K562 (cell line): Measurements from ENCODE around the gene ZNF30. TPM values are rescaled to one million over a fixed set of nuclear protein-coding genes. Genes with fewer than 3 reads are reported as not detected.

Experiments
- EHMT2 ChIP-seq: fragments of 450-650 bp; IDR thresholded peaks from 2 replicates; pipeline ENCODE4 v1.6.1; 2018; ENCODE audit warnings: antibody characterized with exemption
- HMGN3 ChIP-seq: IDR thresholded peaks from 2 replicates; pipeline ENCODE4 v1.6.1; 2011; ENCODE audit warnings: borderline replicate concordance, low read depth, mild to moderate bottlenecking, mixed read lengths, low read length; ENCODE audit not compliant: insufficient read length; ENCODE audit errors: extremely low read depth
- JUN ChIP-seq, 2 experiments: sonication (generic) in 1 of 2; formaldehyde crosslinking in 1 of 2; IDR thresholded peaks; 2 replicates each; pipeline versions ENCODE4 v1.6.1 to v1.8.0; 2012 to 2022; ENCODE audit warnings: borderline replicate concordance in 2 of 2, mild to moderate bottlenecking in 2 of 2, improper control_type of control experiment in 1 of 2, low read depth in 1 of 2, low read length in 1 of 2, missing genetic modification reagents in 1 of 2
- JUND ChIP-seq, 2 experiments: IDR thresholded peaks; 2 replicates in 1 of 2; 3 replicates in 1 of 2; pipeline ENCODE4 v1.6.1; 2011; ENCODE audit warnings: borderline replicate concordance in 2 of 2, low read depth in 2 of 2, low read length in 2 of 2, improper control_type of control experiment in 1 of 2, missing biosample characterization in 1 of 2, missing genetic modification characterization in 1 of 2, missing genetic modification reagents in 1 of 2
- NEUROD1 ChIP-seq: fragments of 150-350 bp; IDR thresholded peaks from 2 replicates; pipeline ENCODE4 v1.6.1; 2014; ENCODE audit warnings: borderline replicate concordance, low read length, low read depth; ENCODE audit not compliant: partially characterized antibody
- POLR2G ChIP-seq: fragments of 200-400 bp; formaldehyde crosslinking; IDR thresholded peaks from 2 replicates; pipeline ENCODE4 v1.6.1; 2017; ENCODE audit warnings: low read depth, mild to moderate bottlenecking, antibody characterized with exemption, low read length, moderate library complexity
- RBBP5 ChIP-seq: fragments of 200-600 bp; sonication (generic); IDR thresholded peaks from 2 replicates; pipeline ENCODE4 v1.6.1; 2012; ENCODE audit warnings: borderline replicate concordance, mild to moderate bottlenecking, low read length, control low read depth, inconsistent platforms; ENCODE audit not compliant: insufficient read depth, poor library complexity, severe bottlenecking
- RBFOX2 ChIP-seq: fragments of 200-400 bp; formaldehyde crosslinking; IDR thresholded peaks from 2 replicates; pipeline ENCODE4 v1.6.1; 2017; ENCODE audit warnings: low read depth, mild to moderate bottlenecking, low read length, moderate library complexity
- RBM34 ChIP-seq: fragments of 200-400 bp; formaldehyde crosslinking; IDR thresholded peaks from 2 replicates; pipeline ENCODE4 v1.6.1; 2018; ENCODE audit warnings: low read length, borderline replicate concordance; ENCODE audit not compliant: insufficient read depth
- SMARCC2 ChIP-seq: fragments of 450-650 bp; IDR thresholded peaks from 2 replicates; pipeline ENCODE4 v1.6.1; 2017; ENCODE audit warnings: antibody characterized with exemption, moderate library complexity, mild to moderate bottlenecking, low read depth
- TBP ChIP-seq: optimal IDR thresholded peaks from 2 replicates; pipeline ENCODE3; 2011; ENCODE audit warnings: low read depth, low read length, improper control_type of control experiment
- ZBED1 ChIP-seq: IDR thresholded peaks from 2 replicates; pipeline ENCODE4 v1.6.1; 2014
- ZBTB7A ChIP-seq: IDR thresholded peaks from 2 replicates; pipeline ENCODE4 v1.6.1; 2011; ENCODE audit warnings: low read depth, mild to moderate bottlenecking, low read length, moderate library complexity, borderline replicate concordance; ENCODE audit not compliant: control insufficient read depth
- ZEB2 ChIP-seq: fragments of 450-650 bp; IDR thresholded peaks from 2 replicates; pipeline ENCODE4 v1.6.1; 2016
- ZKSCAN1 ChIP-seq: fragments of 150-350 bp; IDR thresholded peaks from 2 replicates; pipeline ENCODE4 v1.6.1; 2016; ENCODE audit warnings: low read depth, low read length
- ZNF707 ChIP-seq: fragments of 250-450 bp; sonication (Bioruptor Pico); conservative IDR thresholded peaks from 2 replicates; pipeline ENCODE4 v1.8.0; 2022; ENCODE audit warnings: inconsistent platforms, mild to moderate bottlenecking, moderate library complexity
- ZNF764 ChIP-seq: fragments of 250-450 bp; sonication (Bioruptor Pico); IDR thresholded peaks from 2 replicates; pipeline ENCODE4 v1.4.0; 2020; ENCODE audit warnings: low read depth, mild to moderate bottlenecking, moderate library complexity
- polyA plus RNA-seq, 8 experiments: library from polyadenylated mRNA; depleted of rRNA in 4 of 8; stranded (reverse) in 5 of 8; unstranded in 3 of 8; fragments of >200 nt; fragmentation: Nextera tagmentation in 2 of 8; fragmentation: Illumina TruSeq in 1 of 8; extraction: Ambion mirVana in 2 of 8; extraction: Trizol in 1 of 8; gene quantifications; 2 replicates each; pipeline versions ENCODE4 v1.2.1 to v1.2.3, GENCODE V29; 2011 to 2014; ENCODE audit warnings: inconsistent platforms in 1 of 8, missing spikeins in 1 of 8
- total RNA-seq, 7 experiments: library from RNA; depleted of rRNA in 6 of 7; stranded (reverse); fragments of >200 nt in 6 of 7; fragmentation: Illumina TruSeq in 2 of 7; extraction: Trizol in 2 of 7; gene quantifications; 2 replicates each; pipeline versions ENCODE4 v1.2.1 to v1.2.3, GENCODE V29; 2011 to 2021; ENCODE audit warnings: low replicate concordance in 1 of 7
- TF ChIP-seq, protein P1 (sequence below): fragments of 450-650 bp; IDR thresholded peaks from 2 replicates; pipeline ENCODE4 v1.6.1; 2017; ENCODE audit warnings: antibody characterized with exemption, mild to moderate bottlenecking
- TF ChIP-seq, protein P2 (sequence below), 2 experiments: fragments of 150-350 bp in 1 of 2; IDR thresholded peaks; 2 replicates each; pipeline ENCODE4 v1.6.1; 2012 to 2016; ENCODE audit warnings: low read depth in 2 of 2, low read length in 2 of 2, mild to moderate bottlenecking in 1 of 2, moderate library complexity in 1 of 2

Gene ZNF30
- total and polyA plus RNA-seq, 9 of the 15 experiments (the other 6 are each of a cell fraction or from before 2014, with no cell fraction given) = 7.3 to 13.4 (median 10.6) TPM

DNA sequence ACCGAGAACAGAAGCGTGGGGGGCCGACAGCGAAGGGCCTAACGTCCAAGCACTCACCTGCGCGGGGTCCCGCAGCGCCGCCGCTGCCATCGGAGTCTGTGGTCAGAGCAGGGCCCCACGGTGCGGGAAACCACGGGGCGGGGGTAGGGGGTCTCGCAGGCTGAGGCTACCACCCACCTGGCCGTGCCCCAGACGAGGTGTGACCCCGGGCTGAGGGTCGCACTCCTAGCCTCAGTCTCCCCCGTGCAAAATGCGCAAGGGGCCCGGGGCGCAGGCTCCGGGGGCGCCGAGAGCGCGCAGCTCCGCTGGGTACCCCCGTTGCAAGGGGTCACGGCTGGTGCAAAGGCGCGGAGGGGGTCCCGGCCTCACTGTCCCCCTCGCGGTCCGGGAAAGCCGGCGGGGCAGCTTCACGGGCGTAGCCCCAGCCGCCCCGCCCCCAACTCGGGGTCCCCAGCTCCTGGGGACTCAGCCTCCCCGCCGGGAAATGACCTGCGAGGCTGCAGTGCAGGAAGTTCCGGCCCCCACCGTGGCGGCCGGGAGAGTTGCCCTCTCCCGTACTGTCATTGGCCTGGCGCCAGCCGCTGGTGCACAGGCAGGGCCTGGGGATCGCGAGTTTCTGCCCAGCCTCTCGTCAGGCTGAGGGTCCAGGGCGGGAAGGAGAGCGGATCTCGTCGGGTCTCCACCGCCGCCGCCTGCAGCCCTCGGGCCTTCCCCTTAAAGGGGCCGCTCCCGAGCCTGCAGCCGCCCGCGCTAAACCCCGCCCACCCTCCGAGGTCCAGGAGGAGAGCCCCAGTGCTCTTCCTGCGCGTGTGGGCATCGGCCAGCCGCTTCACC, 37.1 kb downstream of the ZNF30 start, which contains the start of gene ZNF792 (continued):
- TF ChIP-seq JUN (IDR thresholded peaks at IDR 0.05; ENCODE audit: borderline replicate concordance, low read depth, low read length) = no peak
- TF ChIP-seq JUN (CRISPR knock-in tag; IDR thresholded peaks at IDR 0.05; ENCODE audit: borderline replicate concordance) = no peak
- TF ChIP-seq, protein P1, sequence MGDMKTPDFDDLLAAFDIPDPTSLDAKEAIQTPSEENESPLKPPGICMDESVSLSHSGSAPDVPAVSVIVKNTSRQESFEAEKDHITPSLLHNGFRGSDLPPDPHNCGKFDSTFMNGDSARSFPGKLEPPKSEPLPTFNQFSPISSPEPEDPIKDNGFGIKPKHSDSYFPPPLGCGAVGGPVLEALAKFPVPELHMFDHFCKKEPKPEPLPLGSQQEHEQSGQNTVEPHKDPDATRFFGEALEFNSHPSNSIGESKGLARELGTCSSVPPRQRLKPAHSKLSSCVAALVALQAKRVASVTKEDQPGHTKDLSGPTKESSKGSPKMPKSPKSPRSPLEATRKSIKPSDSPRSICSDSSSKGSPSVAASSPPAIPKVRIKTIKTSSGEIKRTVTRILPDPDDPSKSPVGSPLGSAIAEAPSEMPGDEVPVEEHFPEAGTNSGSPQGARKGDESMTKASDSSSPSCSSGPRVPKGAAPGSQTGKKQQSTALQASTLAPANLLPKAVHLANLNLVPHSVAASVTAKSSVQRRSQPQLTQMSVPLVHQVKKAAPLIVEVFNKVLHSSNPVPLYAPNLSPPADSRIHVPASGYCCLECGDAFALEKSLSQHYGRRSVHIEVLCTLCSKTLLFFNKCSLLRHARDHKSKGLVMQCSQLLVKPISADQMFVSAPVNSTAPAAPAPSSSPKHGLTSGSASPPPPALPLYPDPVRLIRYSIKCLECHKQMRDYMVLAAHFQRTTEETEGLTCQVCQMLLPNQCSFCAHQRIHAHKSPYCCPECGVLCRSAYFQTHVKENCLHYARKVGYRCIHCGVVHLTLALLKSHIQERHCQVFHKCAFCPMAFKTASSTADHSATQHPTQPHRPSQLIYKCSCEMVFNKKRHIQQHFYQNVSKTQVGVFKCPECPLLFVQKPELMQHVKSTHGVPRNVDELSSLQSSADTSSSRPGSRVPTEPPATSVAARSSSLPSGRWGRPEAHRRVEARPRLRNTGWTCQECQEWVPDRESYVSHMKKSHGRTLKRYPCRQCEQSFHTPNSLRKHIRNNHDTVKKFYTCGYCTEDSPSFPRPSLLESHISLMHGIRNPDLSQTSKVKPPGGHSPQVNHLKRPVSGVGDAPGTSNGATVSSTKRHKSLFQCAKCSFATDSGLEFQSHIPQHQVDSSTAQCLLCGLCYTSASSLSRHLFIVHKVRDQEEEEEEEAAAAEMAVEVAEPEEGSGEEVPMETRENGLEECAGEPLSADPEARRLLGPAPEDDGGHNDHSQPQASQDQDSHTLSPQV = no peak
- TF ChIP-seq ZNF764 (CRISPR knock-in tag) = no peak
- TF ChIP-seq ZEB2 = no peak
- peak; percentile 81 for TF ChIP-seq POLR2G
- no peak for TF ChIP-seq RBM34
- TF ChIP-seq, protein P2, sequence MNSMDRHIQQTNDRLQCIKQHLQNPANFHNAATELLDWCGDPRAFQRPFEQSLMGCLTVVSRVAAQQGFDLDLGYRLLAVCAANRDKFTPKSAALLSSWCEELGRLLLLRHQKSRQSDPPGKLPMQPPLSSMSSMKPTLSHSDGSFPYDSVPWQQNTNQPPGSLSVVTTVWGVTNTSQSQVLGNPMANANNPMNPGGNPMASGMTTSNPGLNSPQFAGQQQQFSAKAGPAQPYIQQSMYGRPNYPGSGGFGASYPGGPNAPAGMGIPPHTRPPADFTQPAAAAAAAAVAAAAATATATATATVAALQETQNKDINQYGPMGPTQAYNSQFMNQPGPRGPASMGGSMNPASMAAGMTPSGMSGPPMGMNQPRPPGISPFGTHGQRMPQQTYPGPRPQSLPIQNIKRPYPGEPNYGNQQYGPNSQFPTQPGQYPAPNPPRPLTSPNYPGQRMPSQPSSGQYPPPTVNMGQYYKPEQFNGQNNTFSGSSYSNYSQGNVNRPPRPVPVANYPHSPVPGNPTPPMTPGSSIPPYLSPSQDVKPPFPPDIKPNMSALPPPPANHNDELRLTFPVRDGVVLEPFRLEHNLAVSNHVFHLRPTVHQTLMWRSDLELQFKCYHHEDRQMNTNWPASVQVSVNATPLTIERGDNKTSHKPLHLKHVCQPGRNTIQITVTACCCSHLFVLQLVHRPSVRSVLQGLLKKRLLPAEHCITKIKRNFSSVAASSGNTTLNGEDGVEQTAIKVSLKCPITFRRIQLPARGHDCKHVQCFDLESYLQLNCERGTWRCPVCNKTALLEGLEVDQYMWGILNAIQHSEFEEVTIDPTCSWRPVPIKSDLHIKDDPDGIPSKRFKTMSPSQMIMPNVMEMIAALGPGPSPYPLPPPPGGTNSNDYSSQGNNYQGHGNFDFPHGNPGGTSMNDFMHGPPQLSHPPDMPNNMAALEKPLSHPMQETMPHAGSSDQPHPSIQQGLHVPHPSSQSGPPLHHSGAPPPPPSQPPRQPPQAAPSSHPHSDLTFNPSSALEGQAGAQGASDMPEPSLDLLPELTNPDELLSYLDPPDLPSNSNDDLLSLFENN (IDR thresholded peaks at IDR 0.05; ENCODE audit: low read depth in 2 of 2, low read length in 2 of 2) = no peak
- TF ChIP-seq RBBP5 = peak; percentile 80
- TF ChIP-seq TBP = no peak
- no peak for TF ChIP-seq JUND (IDR thresholded peaks at IDR 0.05; ENCODE audit: borderline replicate concordance, low read depth, low read length)
- no peak for TF ChIP-seq JUND (tag; IDR thresholded peaks at IDR 0.05; ENCODE audit: borderline replicate concordance, low read depth, low read length)
- no peak for TF ChIP-seq ZBED1
- TF ChIP-seq HMGN3 = peak; percentile 57
- TF ChIP-seq EHMT2 = no peak
- no peak for TF ChIP-seq SMARCC2
- peak; percentile 75 for TF ChIP-seq RBFOX2
- peak; percentile 88; the same call in 1 of the 2 replicates for TF ChIP-seq ZBTB7A
- TF ChIP-seq NEUROD1 = peak; percentile 4
- TF ChIP-seq ZNF707 (CRISPR knock-in tag) = no peak
- no peak for TF ChIP-seq ZKSCAN1
